BE2C (cell line): ENCODE results near the gene NBAS.

ENCODE experiments used
- DNase-seq: peaks from one replicate; pipeline ENCODE4 v3.0.0-alpha.2; 2020
- H3K27me3 ChIP-seq: fragments of 250-450 bp; sonication (Bioruptor Pico); 2 replicates; pipeline ENCODE4 v1.5.1; 2020; ENCODE audit warnings: mild to moderate bottlenecking
- H3K36me3 ChIP-seq: fragments of 250-450 bp; sonication (Bioruptor Pico); 2 replicates; pipeline ENCODE4 v1.5.1; 2020; ENCODE audit warnings: mild to moderate bottlenecking
- H3K4me1 ChIP-seq: fragments of 250-450 bp; sonication (Bioruptor Pico); 2 replicates; pipeline ENCODE4 v1.5.1; 2020
- H3K4me3 ChIP-seq: 2 replicates; pipeline ENCODE4 v1.5.1; 2011; ENCODE audit warnings: low read depth, low read length
- H3K9me3 ChIP-seq: fragments of 250-450 bp; sonication (Bioruptor Pico); 2 replicates; pipeline ENCODE4 v1.5.1; 2020
- TF ChIP-seq, protein P1 (sequence below): IDR thresholded peaks from 2 replicates; pipeline ENCODE4 v1.5.1; 2012; ENCODE audit warnings: mild to moderate bottlenecking, low read depth, low read length

Gene NBAS

DNA sequence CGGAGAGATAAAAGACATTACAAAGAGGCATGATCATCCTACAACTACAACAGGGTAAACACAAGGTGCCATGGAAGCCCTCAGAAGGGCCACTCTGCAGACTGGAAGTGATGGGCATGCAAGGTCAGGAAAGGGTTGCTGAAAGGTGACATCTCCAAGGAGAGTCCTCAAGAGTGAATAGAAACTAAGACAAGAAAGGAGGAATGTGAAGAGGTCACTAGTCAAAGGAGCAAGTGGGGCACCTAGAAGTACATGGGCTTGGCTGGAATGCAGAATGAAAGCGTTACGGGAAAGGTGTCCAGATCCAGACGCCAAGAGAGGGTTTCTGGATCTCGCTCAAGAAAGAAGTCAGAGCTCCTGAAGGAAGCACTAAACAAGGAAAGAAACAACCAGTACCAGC is 314.3 kb downstream of the NBAS start:
- Histone ChIP-seq H3K27me3 (no peaks in the 10 kb centered on the region), H3K4me3 (no peak overlapping the region), H3K36me3 (no peaks in the 10 kb centered on the region), H3K9me3 (no peaks in the 10 kb centered on the region), H3K4me1 (peaks cover 7% of the 10 kb centered on the region)
- no peak for DNase-seq
- TF ChIP-seq, protein P1, sequence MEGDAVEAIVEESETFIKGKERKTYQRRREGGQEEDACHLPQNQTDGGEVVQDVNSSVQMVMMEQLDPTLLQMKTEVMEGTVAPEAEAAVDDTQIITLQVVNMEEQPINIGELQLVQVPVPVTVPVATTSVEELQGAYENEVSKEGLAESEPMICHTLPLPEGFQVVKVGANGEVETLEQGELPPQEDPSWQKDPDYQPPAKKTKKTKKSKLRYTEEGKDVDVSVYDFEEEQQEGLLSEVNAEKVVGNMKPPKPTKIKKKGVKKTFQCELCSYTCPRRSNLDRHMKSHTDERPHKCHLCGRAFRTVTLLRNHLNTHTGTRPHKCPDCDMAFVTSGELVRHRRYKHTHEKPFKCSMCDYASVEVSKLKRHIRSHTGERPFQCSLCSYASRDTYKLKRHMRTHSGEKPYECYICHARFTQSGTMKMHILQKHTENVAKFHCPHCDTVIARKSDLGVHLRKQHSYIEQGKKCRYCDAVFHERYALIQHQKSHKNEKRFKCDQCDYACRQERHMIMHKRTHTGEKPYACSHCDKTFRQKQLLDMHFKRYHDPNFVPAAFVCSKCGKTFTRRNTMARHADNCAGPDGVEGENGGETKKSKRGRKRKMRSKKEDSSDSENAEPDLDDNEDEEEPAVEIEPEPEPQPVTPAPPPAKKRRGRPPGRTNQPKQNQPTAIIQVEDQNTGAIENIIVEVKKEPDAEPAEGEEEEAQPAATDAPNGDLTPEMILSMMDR, result no peak

DNA sequence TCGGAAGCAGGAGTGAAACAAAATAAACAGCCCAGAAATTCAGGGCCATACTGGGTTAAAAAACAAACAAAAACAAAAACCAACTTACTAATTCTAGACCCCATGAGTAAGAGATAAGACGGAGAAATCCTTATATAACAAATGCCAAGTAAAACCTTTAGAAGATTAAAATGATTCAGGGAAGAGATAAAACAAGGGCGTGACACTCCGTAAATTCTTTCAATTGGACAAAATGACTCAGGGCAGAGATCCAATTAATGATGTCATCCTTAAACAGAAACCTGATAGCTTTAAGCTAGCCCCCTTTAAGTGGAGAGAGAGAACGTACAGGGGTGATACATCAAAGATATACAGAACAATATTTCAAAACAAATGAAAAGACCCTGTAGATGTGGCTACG is 317.4 kb downstream of the NBAS start:
- peaks cover 7% of the 10 kb centered on the region for H3K4me1 ChIP-seq
- no peak for DNase-seq
- TF ChIP-seq, protein P1, result no peak
- H3K27me3 ChIP-seq, result no peaks in the 10 kb centered on the region
- no peaks in the 10 kb centered on the region for H3K36me3 ChIP-seq
- H3K9me3 ChIP-seq, result no peaks in the 10 kb centered on the region
- H3K4me3 ChIP-seq, result no peak overlapping the region

DNA sequence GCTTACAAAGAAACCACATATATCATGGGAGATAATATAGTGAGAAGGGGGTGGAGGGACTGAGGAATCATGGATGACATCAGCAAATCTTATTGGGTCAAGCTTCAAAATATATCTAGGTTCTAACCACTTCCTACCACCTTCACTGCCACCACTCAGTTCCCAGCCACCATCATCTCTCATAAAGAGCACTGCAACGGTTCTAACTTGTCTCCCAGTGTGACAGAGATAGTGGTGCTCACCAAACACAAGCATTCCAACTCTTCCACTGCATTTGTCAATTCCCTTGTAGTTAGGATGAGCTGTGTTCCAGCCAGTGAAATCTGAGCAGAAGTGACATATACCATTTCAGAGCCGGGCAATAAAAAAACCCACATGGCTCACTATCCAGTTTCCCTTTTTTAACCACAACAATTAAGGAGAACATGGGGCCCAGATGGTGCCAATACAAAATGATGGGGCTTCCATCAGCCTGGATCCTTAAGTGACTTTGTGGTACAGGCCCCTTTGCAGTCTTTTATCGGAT is 318.1 kb downstream of the NBAS start:
- TF ChIP-seq, protein P1, result no peak
- Histone ChIP-seq H3K4me1 (peaks cover 7% of the 10 kb centered on the region), H3K9me3 (no peaks in the 10 kb centered on the region), H3K4me3 (no peak overlapping the region), H3K36me3 (no peaks in the 10 kb centered on the region), H3K27me3 (no peaks in the 10 kb centered on the region)
- DNase-seq, result no peak

DNA sequence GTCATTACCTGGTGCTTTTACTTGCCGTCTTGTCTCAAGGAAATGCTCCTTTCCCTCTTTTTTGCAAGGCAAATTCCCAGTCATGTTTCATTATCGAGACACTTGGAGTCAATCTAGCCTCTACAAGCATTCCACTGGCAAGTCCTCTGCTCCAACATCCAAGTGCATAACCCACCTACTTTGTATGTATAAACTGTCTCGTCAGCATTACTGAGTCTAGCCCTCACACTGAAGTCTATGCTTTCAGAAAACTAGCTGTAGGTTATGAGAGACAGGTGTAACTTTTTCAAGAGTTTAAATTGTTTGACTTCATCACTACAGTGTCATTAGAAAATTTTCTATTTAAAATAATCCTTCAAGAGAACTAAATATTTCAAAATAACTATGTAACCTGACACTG is 319.2 kb downstream of the NBAS start:
- TF ChIP-seq, protein P1, result no peak
- Histone ChIP-seq H3K4me3 (no peak overlapping the region), H3K27me3 (no peaks in the 10 kb centered on the region), H3K36me3 (no peaks in the 10 kb centered on the region), H3K4me1 (peaks cover 7% of the 10 kb centered on the region), H3K9me3 (no peaks in the 10 kb centered on the region)
- DNase-seq, result no peak

DNA sequence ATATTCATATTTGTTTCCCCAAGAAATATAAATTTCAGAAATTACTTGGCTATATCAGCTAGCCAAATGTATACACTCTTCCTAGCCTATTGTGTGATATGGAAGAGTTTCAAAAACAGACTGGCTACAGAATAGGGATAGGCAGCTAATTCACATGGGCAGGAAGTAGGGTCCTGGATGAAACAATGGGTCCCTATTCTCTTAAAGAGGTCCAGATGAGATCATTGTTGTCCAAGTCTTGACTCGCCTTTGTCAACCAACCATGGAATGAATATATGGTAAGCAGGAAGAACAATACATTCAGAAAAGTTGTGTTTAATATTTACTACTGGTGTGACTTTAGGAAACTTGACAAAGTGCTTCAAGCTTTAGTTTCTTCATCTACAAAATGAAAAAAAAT is 319.9 kb downstream of the NBAS start:
- Histone ChIP-seq H3K4me3 (no peak overlapping the region), H3K4me1 (peaks cover 7% of the 10 kb centered on the region), H3K36me3 (no peaks in the 10 kb centered on the region), H3K9me3 (no peaks in the 10 kb centered on the region), H3K27me3 (no peaks in the 10 kb centered on the region)
- TF ChIP-seq, protein P1, result no peak
- DNase-seq, result no peak

GRCh38 chr2:15238028-15238427 is 323.1 kb downstream of the NBAS start:
- Histone ChIP-seq H3K36me3 (no peaks in the 10 kb centered on the region; the same call in 1 of the 2 replicates), H3K4me1 (peaks cover 3% of the 10 kb centered on the region; the same call in 1 of the 2 replicates), H3K4me3 (no peak overlapping the region), H3K27me3 (no peaks in the 10 kb centered on the region), H3K9me3 (no peaks in the 10 kb centered on the region)
- TF ChIP-seq, protein P1, result no peak
- DNase-seq, result no peak
